Activated naive CD4-positive, alpha-beta T cell treated with anti-CD3 and anti-CD28 coated beads, Interleukin-2, amount 50 U/mL, for 16 hours (primary cell): ENCODE results near the gene OTOP1.
"Not testable (repeated sequence)": the region's sequence is repeated elsewhere in the genome, so short reads cannot be mapped to it uniquely, and the experiment has no call there.

Experiments
- DNase-seq: peaks from one replicate; pipeline ENCODE4 v3.0.0-alpha.2; 2020

OTOP1 gene

DNA sequence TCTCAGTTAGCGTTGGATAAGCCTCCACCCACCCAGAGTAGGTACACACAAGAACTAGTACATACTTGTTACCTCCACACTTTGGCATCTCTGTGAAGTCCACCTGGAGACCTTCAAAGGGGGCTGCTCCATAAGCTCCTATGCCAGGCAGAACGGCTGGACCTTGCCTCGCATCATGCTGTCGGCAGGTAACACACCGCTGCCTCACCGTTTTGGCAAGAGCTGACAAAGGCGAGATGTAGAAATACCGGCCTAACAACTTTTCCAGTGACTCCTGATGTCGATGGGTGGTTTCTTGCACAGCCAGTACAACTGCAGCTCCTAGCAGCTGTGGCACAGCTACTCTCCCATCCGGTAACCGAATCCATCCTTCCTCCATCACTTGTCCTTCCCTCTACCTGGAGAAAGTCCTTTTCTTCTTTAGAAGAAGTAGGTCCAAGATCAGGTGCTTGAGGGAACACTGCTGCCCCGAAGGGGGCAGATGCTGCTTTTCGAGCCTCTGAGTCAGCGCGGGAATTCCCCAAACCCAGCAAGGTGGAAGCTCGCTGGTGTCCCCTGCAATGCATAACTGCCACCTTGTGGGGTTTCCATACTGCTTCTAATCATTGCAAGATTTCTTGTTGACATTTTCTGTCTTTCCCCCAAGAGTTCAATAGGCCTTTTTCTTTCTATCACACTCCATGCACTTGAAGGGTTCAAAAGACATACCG, 65.6 kb downstream of the OTOP1 start:
- DNase-seq, result not testable (repeated sequence)

DNA sequence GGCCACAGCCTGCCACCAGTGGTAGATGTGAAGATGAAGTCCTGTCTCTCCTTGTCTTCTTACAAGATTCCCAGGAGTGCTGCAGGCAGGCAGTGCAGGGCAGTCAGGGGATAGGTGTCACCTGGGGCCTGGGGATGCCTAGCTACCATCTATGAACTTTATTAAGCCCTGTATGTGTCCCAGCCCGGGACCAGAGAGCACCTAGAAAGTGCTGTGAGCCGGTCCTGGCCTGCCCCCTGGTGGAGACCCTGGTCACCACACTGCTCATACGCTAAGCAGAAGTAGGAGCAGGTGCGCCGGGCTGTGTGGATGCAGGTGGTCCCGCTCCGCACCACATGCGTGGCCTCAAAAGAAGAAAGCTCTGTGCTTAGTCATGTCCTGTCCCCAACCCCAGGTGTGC, 81.1 kb downstream of the OTOP1 start:
- peak; percentile 30 for DNase-seq

DNA sequence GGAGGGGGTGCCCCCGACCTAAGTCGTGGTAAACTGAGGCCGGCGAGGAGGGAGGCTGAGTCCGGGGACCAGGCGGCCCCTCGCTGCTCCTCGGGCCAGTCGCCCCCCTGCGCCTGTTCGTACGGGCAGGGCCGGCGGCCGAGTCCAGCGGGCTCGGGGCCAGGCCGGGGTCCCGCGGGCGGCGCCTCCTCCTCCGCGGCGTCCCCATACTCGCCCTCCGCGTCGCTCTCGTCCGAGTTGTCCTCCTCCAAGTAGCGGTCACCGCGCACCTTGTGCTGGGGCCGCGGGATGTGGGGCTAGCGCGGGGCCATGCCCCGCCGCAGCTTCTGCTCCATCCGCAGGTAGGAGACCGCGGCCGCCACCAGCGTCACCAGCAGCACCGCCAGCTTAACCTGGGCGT, 83.4 kb downstream of the OTOP1 start:
- not testable (repeated sequence) for DNase-seq

- DNase-seq, result not testable (repeated sequence)
These were observed 84.0 kb downstream of the OTOP1 start for GRCh38 chr4:4142679-4143078.

DNA sequence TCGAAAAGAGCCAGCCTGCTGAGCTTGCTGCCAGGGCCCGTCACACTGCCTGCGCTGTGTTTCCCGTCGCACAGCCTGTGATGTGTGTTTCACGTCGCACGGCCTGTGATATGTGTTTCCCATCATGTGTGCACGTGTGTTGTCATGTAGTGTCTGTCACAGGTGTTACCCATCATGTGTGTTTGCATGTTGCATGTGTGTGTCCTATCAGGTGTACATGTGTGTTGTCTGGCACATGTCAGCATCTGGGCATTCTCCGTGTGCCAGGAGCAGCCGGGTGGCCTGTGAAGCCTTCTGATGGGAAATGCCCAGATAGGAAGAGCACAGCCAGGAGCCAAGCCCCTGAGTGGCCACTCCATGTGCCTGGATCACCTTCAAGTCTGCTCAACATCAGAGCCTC, 85.5 kb downstream of the OTOP1 start:
- DNase-seq, result not testable (repeated sequence)
